Coronary artery (tissue), 2 donors: ENCODE results near the gene AGA.

Experiments
- DNase-seq: peaks from one replicate; pipeline ENCODE4 v3.0.0-alpha.2; 2017; ENCODE audit warnings: low spot score
- H3K27ac ChIP-seq, 2 donors: fragments of 200-600 bp; sonication (generic); one replicate each; pipeline ENCODE4 v1.5.1; 2016 to 2019
- H3K4me3 ChIP-seq: fragments of 200-600 bp; sonication (generic); 2 replicates; pipeline ENCODE4 v1.5.1; 2016; ENCODE audit warnings: mild to moderate bottlenecking, moderate library complexity
- CTCF ChIP-seq: fragments of 200-600 bp; sonication (generic); IDR thresholded peaks from one replicate; pipeline ENCODE4 v1.5.1; 2019; ENCODE audit warnings: antibody characterized with exemption

AGA gene

DNA sequence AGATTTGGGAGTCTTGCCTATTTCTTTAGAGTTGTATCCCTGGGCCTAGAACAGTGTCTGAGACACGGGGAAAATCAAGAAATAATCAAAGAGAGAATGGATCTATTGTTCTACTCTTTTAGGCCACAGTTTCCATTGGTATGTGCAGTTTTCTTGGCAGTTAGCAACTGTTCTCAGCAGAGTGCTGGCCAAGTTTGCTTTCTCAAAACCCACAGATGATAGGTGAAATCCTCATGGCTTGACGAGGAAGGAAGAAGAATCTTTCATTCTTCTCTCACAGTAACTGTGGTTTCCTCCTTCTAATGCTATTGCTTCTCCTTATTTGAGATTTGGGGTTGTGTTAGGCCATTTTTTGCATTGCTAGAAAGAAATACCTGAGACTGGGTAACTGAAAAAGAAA is 42.2 kb downstream of the AGA start:
- DNase-seq: no peak
- no peak for TF ChIP-seq CTCF
- H3K4me3 ChIP-seq: no peak overlapping the region
- no peak overlapping the region for H3K27ac ChIP-seq

DNA sequence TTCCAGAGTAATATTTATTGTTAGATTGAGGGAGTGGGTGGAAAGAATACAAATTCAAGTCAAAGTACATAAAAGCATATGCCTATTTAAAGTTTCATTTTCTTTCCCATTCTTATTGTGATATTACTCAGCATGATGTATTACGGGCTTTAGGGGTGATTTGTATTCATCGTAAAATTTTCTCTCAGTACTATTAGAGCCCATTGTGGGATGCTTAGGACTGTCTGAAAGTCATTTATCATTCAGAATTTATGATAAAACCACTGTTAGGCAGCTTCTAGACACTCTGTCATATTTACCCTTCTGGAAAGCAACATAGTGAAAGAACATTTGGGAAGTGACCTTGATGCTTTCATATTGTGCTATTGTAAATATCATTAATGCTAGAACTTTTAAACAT is 45.9 kb downstream of the AGA start:
- no peak for TF ChIP-seq CTCF
- no peak overlapping the region for H3K4me3 ChIP-seq
- DNase-seq: no peak
- H3K27ac ChIP-seq: no peak overlapping the region

DNA sequence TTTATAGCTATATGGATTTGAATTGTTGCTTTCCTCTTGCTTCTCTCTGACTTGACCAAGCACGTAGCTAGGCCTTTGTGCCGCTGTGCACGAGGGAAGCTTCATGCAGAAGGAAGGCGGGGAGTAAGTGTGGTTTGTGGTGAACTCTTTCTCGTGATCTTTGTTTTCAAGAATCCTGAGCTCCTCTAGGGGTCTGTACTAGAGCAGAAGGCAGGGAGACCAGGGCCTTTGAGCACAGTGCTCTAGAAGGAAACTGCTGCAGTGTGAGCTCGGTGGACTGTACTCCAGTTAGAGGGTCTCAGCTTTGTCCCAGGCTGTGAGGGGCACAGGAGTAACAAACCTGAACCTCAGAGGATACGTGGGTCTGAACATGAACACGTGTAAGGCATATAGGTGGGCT is 49.0 kb downstream of the AGA start:
- no peak for DNase-seq
- TF ChIP-seq CTCF: no peak
- no peak overlapping the region for H3K4me3 ChIP-seq
- no peak overlapping the region for H3K27ac ChIP-seq

DNA sequence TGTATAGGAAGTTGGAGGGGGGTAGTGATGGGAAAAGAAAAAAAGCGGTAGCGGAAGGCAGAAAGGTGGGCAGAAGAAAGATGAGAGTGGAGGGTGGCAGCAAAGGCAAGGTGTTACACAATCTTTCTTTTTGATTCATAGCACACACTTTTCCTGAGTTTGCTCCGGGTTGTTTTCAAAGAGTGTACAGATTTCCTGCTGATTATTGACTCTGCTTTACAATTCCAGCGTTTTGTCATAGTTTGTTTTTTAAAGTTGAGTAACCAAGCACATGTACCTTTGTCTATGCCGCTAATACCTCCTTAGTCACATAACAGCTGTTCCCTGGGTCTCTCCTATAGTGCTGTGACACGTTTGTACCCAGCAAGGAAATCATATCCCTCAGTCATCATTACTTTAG is 50.3 kb downstream of the AGA start:
- no peak for DNase-seq
- Histone ChIP-seq H3K27ac (no peak overlapping the region), H3K4me3 (no peak overlapping the region)
- no peak for TF ChIP-seq CTCF

DNA sequence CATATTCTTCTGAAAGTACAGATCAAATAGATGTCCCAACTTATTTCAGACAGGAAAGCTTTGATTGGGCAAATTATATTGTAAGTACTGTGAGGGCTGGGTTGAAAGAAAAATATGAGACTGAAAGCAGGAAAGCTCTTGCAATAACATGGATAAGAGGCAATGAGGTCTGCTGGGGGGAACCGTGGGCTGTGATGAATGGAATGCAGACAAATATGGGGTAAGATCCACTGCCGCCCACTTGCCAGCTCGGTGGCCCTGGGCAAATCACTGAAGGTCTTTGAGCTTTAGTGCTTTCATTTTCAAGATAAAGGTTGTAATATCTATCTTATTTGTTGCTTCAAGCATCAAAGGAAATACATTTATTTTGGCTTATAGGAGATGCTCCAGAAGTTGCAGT is 51.0 kb downstream of the AGA start:
- DNase-seq: no peak
- no peak for TF ChIP-seq CTCF
- H3K27ac ChIP-seq: no peak overlapping the region
- H3K4me3 ChIP-seq: no peak overlapping the region

DNA sequence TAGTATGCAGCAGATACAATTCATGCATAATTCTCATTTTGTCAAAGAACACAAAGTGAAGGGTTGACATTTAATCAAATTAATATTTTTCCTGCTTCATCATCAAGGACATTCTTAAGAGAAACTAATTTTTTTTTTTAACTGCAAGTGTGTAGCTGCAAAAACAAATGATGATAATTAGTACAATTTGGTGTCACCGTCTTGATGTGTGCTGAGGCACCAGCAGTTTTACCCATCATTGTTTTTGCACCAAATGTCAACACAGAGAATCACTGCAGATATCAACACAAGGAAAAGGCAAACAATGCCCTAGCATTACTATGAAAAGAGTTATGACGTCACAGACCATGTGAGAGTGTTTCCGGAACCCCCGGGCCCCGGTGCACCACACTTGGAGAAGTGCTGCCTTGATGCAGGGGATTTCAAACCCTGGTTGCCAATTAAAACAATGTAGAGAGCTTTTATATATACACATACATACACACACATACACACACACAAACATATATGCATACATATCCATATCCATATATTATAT is 55.9 kb downstream of the AGA start:
- no peak for DNase-seq
- Histone ChIP-seq H3K4me3 (no peak overlapping the region), H3K27ac (no peak overlapping the region)
- TF ChIP-seq CTCF: no peak

GRCh38 chr4:177385576-177386277 is 56.5 kb downstream of the AGA start:
- DNase-seq: no peak
- Histone ChIP-seq H3K27ac (no peak overlapping the region), H3K4me3 (no peak overlapping the region)
- no peak for TF ChIP-seq CTCF
